ENCODE data around the gene PRDM15.

The PRDM15 gene

DNA sequence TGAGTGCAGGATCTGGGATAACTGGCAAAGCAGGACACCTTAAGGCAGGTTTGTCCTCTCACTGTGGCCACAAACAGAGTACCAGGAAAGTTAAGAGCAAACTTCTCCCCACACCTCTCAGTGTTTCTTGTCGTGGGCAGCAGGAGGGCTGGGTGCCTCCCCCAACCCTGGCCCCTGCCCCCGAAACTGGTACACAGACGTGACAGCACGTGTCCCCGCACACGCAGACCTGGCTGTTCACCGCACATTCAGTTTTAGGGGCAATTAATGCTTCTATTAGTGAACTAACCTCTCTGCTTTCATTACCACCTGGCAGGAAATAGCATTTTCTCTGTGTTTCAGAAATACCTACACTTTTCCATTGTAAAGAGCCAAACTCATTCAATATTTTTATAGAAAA is 79.4 kb downstream of the PRDM15 start:
- TF ChIP-seq, protein P1, sequence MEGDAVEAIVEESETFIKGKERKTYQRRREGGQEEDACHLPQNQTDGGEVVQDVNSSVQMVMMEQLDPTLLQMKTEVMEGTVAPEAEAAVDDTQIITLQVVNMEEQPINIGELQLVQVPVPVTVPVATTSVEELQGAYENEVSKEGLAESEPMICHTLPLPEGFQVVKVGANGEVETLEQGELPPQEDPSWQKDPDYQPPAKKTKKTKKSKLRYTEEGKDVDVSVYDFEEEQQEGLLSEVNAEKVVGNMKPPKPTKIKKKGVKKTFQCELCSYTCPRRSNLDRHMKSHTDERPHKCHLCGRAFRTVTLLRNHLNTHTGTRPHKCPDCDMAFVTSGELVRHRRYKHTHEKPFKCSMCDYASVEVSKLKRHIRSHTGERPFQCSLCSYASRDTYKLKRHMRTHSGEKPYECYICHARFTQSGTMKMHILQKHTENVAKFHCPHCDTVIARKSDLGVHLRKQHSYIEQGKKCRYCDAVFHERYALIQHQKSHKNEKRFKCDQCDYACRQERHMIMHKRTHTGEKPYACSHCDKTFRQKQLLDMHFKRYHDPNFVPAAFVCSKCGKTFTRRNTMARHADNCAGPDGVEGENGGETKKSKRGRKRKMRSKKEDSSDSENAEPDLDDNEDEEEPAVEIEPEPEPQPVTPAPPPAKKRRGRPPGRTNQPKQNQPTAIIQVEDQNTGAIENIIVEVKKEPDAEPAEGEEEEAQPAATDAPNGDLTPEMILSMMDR (conservative IDR thresholded peaks at IDR 0.05; ENCODE audit: low read depth): no peak
- DNase-seq (ENCODE audit: low spot score): no peak
- POLR2A ChIA-PET (ENCODE audit: low non-redundant PET): no interaction called here
- CTCF ChIA-PET: no interaction called here
- peak overlapping the region; percentile 23; the same call in 1 of the 2 replicates for H3K27ac ChIP-seq

DNA sequence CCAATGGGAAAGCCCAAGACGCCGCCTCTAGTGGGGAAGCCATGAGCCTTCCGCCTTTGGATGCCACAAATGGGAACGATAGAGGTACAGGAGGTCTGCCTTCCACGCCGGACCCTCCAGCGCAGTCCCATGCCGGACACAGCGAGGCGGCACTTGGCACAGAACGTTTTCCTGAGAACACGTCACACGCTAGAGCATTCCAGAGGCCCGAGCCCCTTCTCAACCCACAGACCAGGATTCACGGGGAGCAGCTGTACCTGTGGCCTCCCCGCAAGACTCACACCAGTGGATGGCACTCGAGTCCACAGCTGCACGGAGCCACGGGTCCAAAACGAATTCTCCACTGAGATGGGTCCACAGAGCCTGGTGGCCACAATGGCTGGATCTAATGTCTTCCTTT is 80.8 kb downstream of the PRDM15 start:
- POLR2A ChIA-PET (ENCODE audit: low non-redundant PET): no interaction called here
- DNase-seq (ENCODE audit: low spot score): no peak
- CTCF ChIA-PET: no interaction called here
- no peak overlapping the region; the same call in 1 of the 2 replicates for H3K27ac ChIP-seq
- TF ChIP-seq, protein P1 (conservative IDR thresholded peaks at IDR 0.05; ENCODE audit: low read depth): no peak

DNA sequence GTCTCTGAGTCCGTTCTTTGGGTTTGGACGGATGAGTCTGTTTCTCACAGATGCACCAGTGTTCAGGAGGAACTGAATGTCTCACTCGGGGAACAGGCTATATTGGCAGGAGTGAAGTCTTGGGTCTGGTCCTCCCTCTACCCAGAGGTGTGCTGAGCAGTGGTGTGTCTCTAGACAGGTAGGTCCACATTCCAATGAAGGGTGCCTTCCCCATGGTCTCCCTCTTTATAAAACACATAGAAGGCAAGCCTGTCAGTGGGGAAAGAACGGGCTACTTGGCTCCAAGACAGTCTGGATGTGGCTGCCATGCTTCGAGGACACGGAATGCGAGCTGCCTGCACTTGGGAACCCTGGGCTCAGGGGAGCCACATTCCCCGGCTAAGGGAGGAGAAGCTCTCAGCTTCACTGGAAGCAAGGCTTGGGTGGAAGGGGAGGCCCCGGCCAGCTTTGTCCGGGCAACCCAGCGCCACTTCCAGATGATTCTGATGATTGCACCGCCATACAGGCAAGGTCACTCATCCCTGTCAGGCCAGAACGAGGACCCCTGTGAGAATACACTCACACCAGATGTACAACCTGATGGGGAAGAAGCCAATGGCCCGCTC is 82.6 kb downstream of the PRDM15 start:
- H3K27ac ChIP-seq: peak overlapping the region; percentile 11; the same call in 1 of the 2 replicates
- ChIA-PET POLR2A (ENCODE audit: low non-redundant PET) (no interaction called here), CTCF (interaction anchor here (0.6 kb wide), 1 partner anchor 13 kb away, joined by 3 read pairs; no protein-coding TSS in a partner anchor)
- no peak for DNase-seq (ENCODE audit: low spot score)
- TF ChIP-seq, protein P1 (conservative IDR thresholded peaks at IDR 0.05; ENCODE audit: low read depth): no peak

DNA sequence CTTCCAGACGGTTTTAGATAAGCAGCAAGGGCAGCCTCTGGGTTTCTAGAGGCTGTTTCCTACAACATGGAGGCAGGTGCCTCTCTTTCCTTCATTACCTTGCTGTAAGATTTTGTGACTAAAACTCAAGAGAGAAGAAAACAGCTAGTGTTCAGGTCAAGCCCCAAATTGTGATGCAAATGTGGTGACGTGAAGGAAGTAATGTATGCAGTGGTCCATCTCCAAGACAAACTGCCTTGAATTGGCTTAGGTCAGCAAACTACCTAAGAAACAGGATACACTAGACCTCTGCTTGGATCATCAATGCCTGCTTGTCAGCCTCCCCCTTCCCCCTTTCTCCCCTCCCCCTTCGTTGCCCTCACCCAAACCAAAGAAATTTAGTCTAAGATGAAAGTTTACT is 83.4 kb downstream of the PRDM15 start:
- DNase-seq (ENCODE audit: low spot score): no peak
- CTCF ChIA-PET: interaction anchor here (0.6 kb wide), 1 partner anchor 14 kb away, joined by 3 read pairs; no protein-coding TSS in a partner anchor
- POLR2A ChIA-PET (ENCODE audit: low non-redundant PET): no interaction called here
- TF ChIP-seq, protein P1 (conservative IDR thresholded peaks at IDR 0.05; ENCODE audit: low read depth): no peak
- no peak overlapping the region for H3K27ac ChIP-seq

GRCh38 chr21:41794600-41794999 is 84.5 kb downstream of the PRDM15 start:
- POLR2A ChIA-PET (ENCODE audit: low non-redundant PET): no interaction called here
- TF ChIP-seq, protein P1 (conservative IDR thresholded peaks at IDR 0.05; ENCODE audit: low read depth): no peak
- no peak overlapping the region for H3K27ac ChIP-seq
- no peak for DNase-seq (ENCODE audit: low spot score)
- CTCF ChIA-PET: interaction anchor here (0.7 kb wide), 2 partner anchors 18 to 184 kb away, joined by 3 to 4 read pairs; no protein-coding TSS in a partner anchor

- ChIA-PET CTCF (interaction anchor here (0.7 kb wide), 1 partner anchor 24 kb away, joined by 4 read pairs; no protein-coding TSS in a partner anchor), POLR2A (ENCODE audit: low non-redundant PET) (no interaction called here)
- no peak for DNase-seq (ENCODE audit: low spot score)
- TF ChIP-seq, protein P1 (conservative IDR thresholded peaks at IDR 0.05; ENCODE audit: low read depth): no peak
- no peak overlapping the region for H3K27ac ChIP-seq
These were observed 86.4 kb downstream of the PRDM15 start for GRCh38 chr21:41792711-41793110.

All from RWPE1 (cell line).